ENCODE results near the gene TMEM45B.
"Not testable (repeated sequence)": the region's sequence is repeated elsewhere in the genome, so short reads cannot be mapped to it uniquely, and the experiment has no call there.

The TMEM45B gene

DNA sequence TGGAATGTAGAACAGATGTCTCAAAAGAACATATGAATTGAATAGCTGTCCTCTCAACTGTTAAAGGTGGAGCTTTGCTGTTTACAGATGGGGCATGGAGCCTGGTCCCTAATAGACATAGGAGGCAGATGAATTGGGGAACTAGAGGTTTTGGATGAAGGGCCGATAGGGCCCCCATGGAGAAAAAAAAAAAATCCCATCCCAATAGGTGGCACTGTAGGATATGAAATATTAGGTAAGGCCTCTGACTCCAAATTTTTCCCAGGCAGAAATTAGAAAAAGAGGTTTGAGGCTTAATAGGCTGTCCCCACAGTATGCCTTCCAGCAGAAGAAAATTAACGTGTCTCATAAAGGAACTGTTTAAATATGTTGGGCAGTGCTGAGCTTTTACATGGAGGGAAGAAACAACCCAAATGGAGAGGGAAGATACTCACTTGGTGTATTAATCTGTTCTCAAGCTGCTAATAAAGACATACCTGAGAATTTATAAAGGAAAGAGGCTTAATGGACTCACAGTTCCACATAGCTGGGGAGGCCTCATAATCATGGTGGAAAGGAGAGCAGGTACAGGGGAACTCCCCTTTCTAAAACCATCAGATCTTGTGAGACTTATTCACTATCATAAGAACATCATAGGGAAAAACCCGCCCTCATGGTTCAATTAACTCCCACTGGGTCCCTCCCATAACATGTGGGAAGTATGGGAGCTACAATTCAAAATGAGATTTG lies 30.1 kb upstream of the TMEM45B start:
- Histone ChIP-seq H3K4me3 (ENCODE audit: low read depth in 1 of 5, low read length in 5 of 5) (no peak overlapping the region), H3K4me1 (ENCODE audit: control insufficient read depth in 5 of 5, insufficient read depth in 5 of 5, low read length in 5 of 5) (no peaks in the 10 kb centered on the region), H3K27ac (ENCODE audit: low read depth, low read length) (no peak overlapping the region), H3K9me3 (ENCODE audit: control insufficient read depth in 5 of 5, low read length in 5 of 5) (no peaks in the 10 kb centered on the region), H3K9ac (ENCODE audit: low read length in 5 of 5) (no peak overlapping the region), H3K27me3 (ENCODE audit: control insufficient read depth in 5 of 5, insufficient read depth in 4 of 5, low read length in 5 of 5) (no peaks in the 10 kb centered on the region), H3K36me3 (ENCODE audit: control insufficient read depth in 5 of 5, insufficient read depth in 5 of 5, low read length in 5 of 5) (no peaks in the 10 kb centered on the region)

DNA sequence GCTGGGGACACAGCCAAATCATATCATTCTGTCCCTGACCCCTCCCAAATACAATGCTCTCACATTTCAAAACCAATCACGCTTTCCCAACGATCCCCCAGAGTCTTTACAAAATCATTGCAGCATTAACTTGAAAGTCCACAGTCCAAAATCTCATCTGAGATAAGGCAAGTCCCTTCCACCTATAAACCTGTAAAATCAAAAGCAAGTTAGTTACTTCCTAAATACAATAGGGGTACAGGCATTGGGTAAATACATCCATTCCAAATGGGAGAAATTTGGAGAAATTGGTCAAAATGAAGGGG lies 29.6 kb upstream of the TMEM45B start:
- H3K9me3 ChIP-seq (ENCODE audit: control insufficient read depth in 5 of 5, low read length in 5 of 5); H3K4me1 ChIP-seq (ENCODE audit: control insufficient read depth in 5 of 5, insufficient read depth in 5 of 5, low read length in 5 of 5); H3K4me3 ChIP-seq (ENCODE audit: low read depth in 1 of 5, low read length in 5 of 5); H3K36me3 ChIP-seq (ENCODE audit: control insufficient read depth in 5 of 5, insufficient read depth in 5 of 5, low read length in 5 of 5); H3K9ac ChIP-seq (ENCODE audit: low read length in 5 of 5); H3K27ac ChIP-seq (ENCODE audit: low read depth, low read length); H3K27me3 ChIP-seq (ENCODE audit: control insufficient read depth in 5 of 5, insufficient read depth in 4 of 5, low read length in 5 of 5): not testable (repeated sequence)

DNA sequence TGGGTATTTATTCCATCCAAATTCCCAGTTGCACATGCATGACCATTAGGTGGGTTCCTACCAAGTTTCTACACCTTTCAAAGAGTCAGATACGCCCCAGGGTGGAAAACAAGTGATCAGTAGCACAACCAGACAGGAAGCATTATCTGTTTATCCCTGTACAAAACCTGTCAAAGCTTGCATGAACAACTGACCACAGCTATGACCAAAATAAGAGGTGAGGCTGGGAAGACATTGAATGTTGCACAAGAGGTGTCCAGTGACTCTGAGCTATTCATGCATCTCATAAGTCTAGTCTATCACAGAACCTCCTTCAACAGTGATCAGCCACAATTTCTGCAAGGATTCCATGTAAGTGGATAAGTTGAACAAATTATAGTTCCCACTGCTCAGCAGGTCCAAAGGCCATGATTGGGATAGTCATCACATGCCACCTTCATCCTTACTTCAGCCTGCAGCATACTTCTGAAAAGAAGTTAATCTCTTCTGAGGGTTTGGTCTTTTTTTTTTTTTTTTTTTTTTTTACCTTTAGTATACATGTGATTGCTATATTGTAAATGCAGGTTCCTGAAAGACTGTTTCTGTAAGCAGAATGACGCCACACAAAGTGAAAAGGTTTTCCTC lies 28.0 kb upstream of the TMEM45B start:
- Histone ChIP-seq H3K9me3 (ENCODE audit: control insufficient read depth in 5 of 5, low read length in 5 of 5) (no peaks in the 10 kb centered on the region), H3K27me3 (ENCODE audit: control insufficient read depth in 5 of 5, insufficient read depth in 4 of 5, low read length in 5 of 5) (no peaks in the 10 kb centered on the region), H3K4me3 (ENCODE audit: low read depth in 1 of 5, low read length in 5 of 5) (no peak overlapping the region), H3K27ac (ENCODE audit: low read depth, low read length) (no peak overlapping the region), H3K36me3 (ENCODE audit: control insufficient read depth in 5 of 5, insufficient read depth in 5 of 5, low read length in 5 of 5) (no peaks in the 10 kb centered on the region), H3K4me1 (ENCODE audit: control insufficient read depth in 5 of 5, insufficient read depth in 5 of 5, low read length in 5 of 5) (no peaks in the 10 kb centered on the region), H3K9ac (ENCODE audit: low read length in 5 of 5) (no peak overlapping the region)

DNA sequence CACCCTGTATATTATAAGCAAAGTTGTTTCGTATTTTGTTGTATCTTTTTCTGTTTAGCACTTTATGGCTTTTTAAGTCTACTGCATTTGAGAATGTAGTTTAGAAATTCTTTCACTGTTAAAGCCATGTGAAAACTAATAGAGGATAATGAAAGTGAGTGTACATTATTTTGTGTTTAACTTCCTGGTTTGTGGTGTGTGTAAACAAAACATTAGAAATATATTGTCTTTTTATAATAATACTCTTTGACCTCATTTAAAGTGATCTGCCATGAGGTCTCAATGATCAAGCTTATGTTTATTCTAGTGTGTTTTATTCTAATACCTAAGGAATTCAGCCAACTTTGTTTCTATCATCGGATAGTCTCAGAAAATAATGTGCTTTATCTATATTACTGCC lies 27.4 kb upstream of the TMEM45B start:
- Histone ChIP-seq H3K36me3 (ENCODE audit: control insufficient read depth in 5 of 5, insufficient read depth in 5 of 5, low read length in 5 of 5) (no peaks in the 10 kb centered on the region), H3K4me1 (ENCODE audit: control insufficient read depth in 5 of 5, insufficient read depth in 5 of 5, low read length in 5 of 5) (no peaks in the 10 kb centered on the region), H3K27me3 (ENCODE audit: control insufficient read depth in 5 of 5, insufficient read depth in 4 of 5, low read length in 5 of 5) (no peaks in the 10 kb centered on the region), H3K4me3 (ENCODE audit: low read depth in 1 of 5, low read length in 5 of 5) (no peak overlapping the region), H3K9me3 (ENCODE audit: control insufficient read depth in 5 of 5, low read length in 5 of 5) (no peaks in the 10 kb centered on the region), H3K27ac (ENCODE audit: low read depth, low read length) (no peak overlapping the region), H3K9ac (ENCODE audit: low read length in 5 of 5) (no peak overlapping the region)

DNA sequence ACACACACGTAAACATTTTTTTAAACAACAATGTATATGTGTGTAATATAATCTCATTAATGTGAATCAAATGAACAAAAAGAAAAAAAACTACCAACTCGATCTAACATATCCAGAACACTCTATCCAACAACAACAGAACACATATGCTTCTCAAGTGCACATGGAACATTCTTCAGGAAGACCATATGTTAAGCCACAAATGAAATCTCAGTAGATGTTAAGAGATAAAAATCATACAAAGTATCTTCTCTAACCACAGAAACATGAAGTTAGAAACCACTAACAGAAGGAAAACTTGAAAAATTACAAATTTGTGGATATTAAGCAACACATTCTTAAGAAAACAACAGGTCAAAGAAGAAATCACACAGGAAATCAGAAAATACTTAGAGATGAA lies 25.5 kb upstream of the TMEM45B start:
- no peak overlapping the region for H3K4me3 ChIP-seq (ENCODE audit: low read depth in 1 of 5, low read length in 5 of 5)
- no peaks in the 10 kb centered on the region for H3K36me3 ChIP-seq (ENCODE audit: control insufficient read depth in 5 of 5, insufficient read depth in 5 of 5, low read length in 5 of 5)
- H3K9ac ChIP-seq (ENCODE audit: low read length in 5 of 5), result no peak overlapping the region
- no peak overlapping the region for H3K27ac ChIP-seq (ENCODE audit: low read depth, low read length)
- H3K9me3 ChIP-seq (ENCODE audit: control insufficient read depth in 5 of 5, low read length in 5 of 5), result no peaks in the 10 kb centered on the region
- H3K4me1 ChIP-seq (ENCODE audit: control insufficient read depth in 5 of 5, insufficient read depth in 5 of 5, low read length in 5 of 5), result no peaks in the 10 kb centered on the region
- H3K27me3 ChIP-seq (ENCODE audit: control insufficient read depth in 5 of 5, insufficient read depth in 4 of 5, low read length in 5 of 5), result peaks cover 0 to 3% (median 0%) of the 10 kb centered on the region in 5 donors

DNA sequence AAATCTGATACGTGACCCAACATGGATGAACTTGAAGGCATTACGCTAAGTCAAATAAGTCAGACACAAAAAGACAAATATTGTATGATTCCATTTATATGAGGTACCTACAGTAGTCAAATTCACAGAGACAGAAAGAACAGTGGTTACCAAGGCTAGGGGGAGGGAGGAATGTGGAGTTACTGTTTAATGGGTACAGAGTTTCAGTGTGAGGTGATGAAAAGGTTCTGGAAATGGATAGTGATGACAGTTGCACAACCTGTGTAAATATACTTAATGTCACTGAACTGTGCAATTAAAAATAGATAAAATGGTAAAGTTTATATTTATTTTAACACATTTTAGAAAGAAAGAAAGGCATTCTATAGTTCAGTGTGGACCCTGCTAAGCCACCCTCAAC lies 24.1 kb upstream of the TMEM45B start:
- Histone ChIP-seq H3K4me3 (ENCODE audit: low read depth in 1 of 5, low read length in 5 of 5) (no peak overlapping the region), H3K9ac (ENCODE audit: low read length in 5 of 5) (no peak overlapping the region), H3K9me3 (ENCODE audit: control insufficient read depth in 5 of 5, low read length in 5 of 5) (no peaks in the 10 kb centered on the region), H3K27me3 (ENCODE audit: control insufficient read depth in 5 of 5, insufficient read depth in 4 of 5, low read length in 5 of 5) (peaks cover 0 to 3% (median 0%) of the 10 kb centered on the region in 5 donors), H3K4me1 (ENCODE audit: control insufficient read depth in 5 of 5, insufficient read depth in 5 of 5, low read length in 5 of 5) (no peaks in the 10 kb centered on the region), H3K27ac (ENCODE audit: low read depth, low read length) (no peak overlapping the region), H3K36me3 (ENCODE audit: control insufficient read depth in 5 of 5, insufficient read depth in 5 of 5, low read length in 5 of 5) (no peaks in the 10 kb centered on the region)

DNA sequence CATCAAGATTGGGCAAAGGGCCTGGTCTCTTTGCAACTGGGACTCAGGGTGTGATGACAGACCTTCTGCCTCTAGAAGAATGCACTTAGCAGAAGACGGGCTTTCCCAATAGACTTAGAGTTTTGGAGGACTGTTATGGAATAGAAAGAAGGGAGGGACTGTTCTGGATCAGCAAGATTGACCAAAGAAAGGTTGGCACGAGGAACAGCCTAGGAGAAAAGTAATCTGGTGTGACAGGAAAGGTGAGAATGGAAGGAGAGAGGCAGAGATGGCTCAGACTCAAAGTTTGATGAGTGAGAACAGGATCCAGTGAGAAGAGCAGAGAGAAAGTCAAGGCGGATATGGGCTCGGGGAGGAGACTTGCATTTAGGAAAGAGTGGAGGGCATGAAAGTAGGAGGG lies 23.0 kb upstream of the TMEM45B start:
- Histone ChIP-seq H3K4me1 (ENCODE audit: control insufficient read depth in 5 of 5, insufficient read depth in 5 of 5, low read length in 5 of 5) (no peaks in the 10 kb centered on the region), H3K27me3 (ENCODE audit: control insufficient read depth in 5 of 5, insufficient read depth in 4 of 5, low read length in 5 of 5) (peaks cover 0 to 3% (median 0%) of the 10 kb centered on the region in 5 donors), H3K9ac (ENCODE audit: low read length in 5 of 5) (no peak overlapping the region), H3K4me3 (ENCODE audit: low read depth in 1 of 5, low read length in 5 of 5) (no peak overlapping the region), H3K9me3 (ENCODE audit: control insufficient read depth in 5 of 5, low read length in 5 of 5) (no peaks in the 10 kb centered on the region), H3K27ac (ENCODE audit: low read depth, low read length) (no peak overlapping the region), H3K36me3 (ENCODE audit: control insufficient read depth in 5 of 5, insufficient read depth in 5 of 5, low read length in 5 of 5) (no peaks in the 10 kb centered on the region)

DNA sequence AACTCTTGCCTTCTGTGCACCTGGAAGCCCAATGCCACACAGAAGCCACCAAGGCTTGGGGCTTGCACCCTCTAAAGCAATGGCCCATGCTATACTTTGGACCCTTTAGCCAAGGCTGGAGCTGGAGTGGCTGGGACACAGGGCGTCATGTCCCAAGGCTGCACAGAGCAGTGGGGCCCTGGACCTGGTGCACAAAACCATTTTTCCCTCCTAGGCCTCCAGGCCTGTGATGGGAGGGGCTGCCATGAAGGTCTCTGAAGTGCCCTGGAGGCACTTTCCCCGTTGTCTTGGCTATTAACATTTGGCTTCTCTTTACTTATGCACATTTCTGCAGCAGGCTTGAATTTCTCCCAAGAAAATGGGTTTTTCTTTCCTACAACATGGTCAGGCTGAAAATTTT lies 20.6 kb upstream of the TMEM45B start:
- Histone ChIP-seq H3K9me3 (ENCODE audit: control insufficient read depth in 5 of 5, low read length in 5 of 5) (peaks cover 0 to 3% (median 0%) of the 10 kb centered on the region in 5 donors), H3K27me3 (ENCODE audit: control insufficient read depth in 5 of 5, insufficient read depth in 4 of 5, low read length in 5 of 5) (peaks cover 0 to 3% (median 0%) of the 10 kb centered on the region in 5 donors), H3K27ac (ENCODE audit: low read depth, low read length) (no peak overlapping the region), H3K4me3 (ENCODE audit: low read depth in 1 of 5, low read length in 5 of 5) (no peak overlapping the region), H3K9ac (ENCODE audit: low read length in 5 of 5) (no peak overlapping the region), H3K4me1 (ENCODE audit: control insufficient read depth in 5 of 5, insufficient read depth in 5 of 5, low read length in 5 of 5) (no peaks in the 10 kb centered on the region), H3K36me3 (ENCODE audit: control insufficient read depth in 5 of 5, insufficient read depth in 5 of 5, low read length in 5 of 5) (no peaks in the 10 kb centered on the region)

DNA sequence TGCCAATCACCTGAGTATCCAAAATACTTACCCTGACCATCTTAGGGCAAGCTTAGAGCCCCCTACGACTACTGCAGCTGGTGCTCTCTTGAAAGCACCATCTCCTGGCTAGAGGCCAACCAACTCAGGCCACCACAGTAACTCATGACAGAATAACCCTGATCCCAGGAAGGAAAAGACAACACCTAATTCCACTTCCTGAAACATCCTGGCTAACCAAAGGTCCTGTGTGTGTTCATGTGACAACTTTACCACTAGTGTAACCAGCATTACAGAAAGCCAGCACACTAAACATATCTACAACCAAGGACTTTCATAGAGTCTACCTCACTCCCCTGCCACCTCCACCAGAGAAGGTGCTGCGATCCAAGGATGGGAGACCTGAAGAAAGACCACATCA lies 17.4 kb upstream of the TMEM45B start:
- no peak overlapping the region for H3K9ac ChIP-seq (ENCODE audit: low read length in 5 of 5)
- no peaks in the 10 kb centered on the region for H3K36me3 ChIP-seq (ENCODE audit: control insufficient read depth in 5 of 5, insufficient read depth in 5 of 5, low read length in 5 of 5)
- no peaks in the 10 kb centered on the region for H3K4me1 ChIP-seq (ENCODE audit: control insufficient read depth in 5 of 5, insufficient read depth in 5 of 5, low read length in 5 of 5)
- H3K27me3 ChIP-seq (ENCODE audit: control insufficient read depth in 5 of 5, insufficient read depth in 4 of 5, low read length in 5 of 5), result peaks cover 0 to 3% (median 0%) of the 10 kb centered on the region in 5 donors
- H3K4me3 ChIP-seq (ENCODE audit: low read depth in 1 of 5, low read length in 5 of 5), result no peak overlapping the region
- peaks cover 0 to 3% (median 0%) of the 10 kb centered on the region in 5 donors for H3K9me3 ChIP-seq (ENCODE audit: control insufficient read depth in 5 of 5, low read length in 5 of 5)
- no peak overlapping the region for H3K27ac ChIP-seq (ENCODE audit: low read depth, low read length)

DNA sequence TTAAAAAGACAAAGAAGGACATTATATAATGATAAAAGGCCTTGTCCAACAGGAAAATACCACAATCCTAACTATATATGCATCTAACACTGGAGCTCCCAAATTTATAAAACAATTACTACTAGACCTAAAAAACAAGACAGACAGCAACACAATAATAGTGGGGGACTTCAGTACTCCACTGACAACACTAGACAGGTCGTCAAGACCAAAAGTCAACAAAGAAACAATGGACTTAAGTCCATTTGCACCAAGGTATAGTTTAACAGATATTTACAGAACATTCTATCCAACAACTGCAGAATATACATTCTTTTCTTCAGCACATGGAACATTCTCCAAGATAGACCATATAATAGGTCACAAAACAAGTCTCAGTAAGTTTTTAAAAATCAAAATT lies 15.5 kb upstream of the TMEM45B start:
- H3K4me1 ChIP-seq (ENCODE audit: control insufficient read depth in 5 of 5, insufficient read depth in 5 of 5, low read length in 5 of 5); H3K36me3 ChIP-seq (ENCODE audit: control insufficient read depth in 5 of 5, insufficient read depth in 5 of 5, low read length in 5 of 5); H3K9me3 ChIP-seq (ENCODE audit: control insufficient read depth in 5 of 5, low read length in 5 of 5); H3K9ac ChIP-seq (ENCODE audit: low read length in 5 of 5); H3K27ac ChIP-seq (ENCODE audit: low read depth, low read length); H3K27me3 ChIP-seq (ENCODE audit: control insufficient read depth in 5 of 5, insufficient read depth in 4 of 5, low read length in 5 of 5); H3K4me3 ChIP-seq (ENCODE audit: low read depth in 1 of 5, low read length in 5 of 5): not testable (repeated sequence)

Data from subcutaneous abdominal adipose tissue (tissue), 5 donors.